LNCaP clone FGC (cell line): ENCODE data around the gene STT3B.

Experiments used
- DNase-seq: peaks from one replicate; pipeline ENCODE4 v3.0.0-alpha.2; 2011; ENCODE audit warnings: low read depth
- H3K4me3 ChIP-seq: 2 replicates; pipeline ENCODE4 v1.5.1; 2011; ENCODE audit warnings: mild to moderate bottlenecking, low read depth, low read length, control low read depth
- TF ChIP-seq, protein P1 (sequence below): IDR thresholded peaks from 2 replicates; pipeline ENCODE4 v1.5.1; 2012; ENCODE audit warnings: mild to moderate bottlenecking; ENCODE audit not compliant: control insufficient read depth, insufficient read depth; ENCODE audit errors: extremely low read depth

STT3B gene

DNA sequence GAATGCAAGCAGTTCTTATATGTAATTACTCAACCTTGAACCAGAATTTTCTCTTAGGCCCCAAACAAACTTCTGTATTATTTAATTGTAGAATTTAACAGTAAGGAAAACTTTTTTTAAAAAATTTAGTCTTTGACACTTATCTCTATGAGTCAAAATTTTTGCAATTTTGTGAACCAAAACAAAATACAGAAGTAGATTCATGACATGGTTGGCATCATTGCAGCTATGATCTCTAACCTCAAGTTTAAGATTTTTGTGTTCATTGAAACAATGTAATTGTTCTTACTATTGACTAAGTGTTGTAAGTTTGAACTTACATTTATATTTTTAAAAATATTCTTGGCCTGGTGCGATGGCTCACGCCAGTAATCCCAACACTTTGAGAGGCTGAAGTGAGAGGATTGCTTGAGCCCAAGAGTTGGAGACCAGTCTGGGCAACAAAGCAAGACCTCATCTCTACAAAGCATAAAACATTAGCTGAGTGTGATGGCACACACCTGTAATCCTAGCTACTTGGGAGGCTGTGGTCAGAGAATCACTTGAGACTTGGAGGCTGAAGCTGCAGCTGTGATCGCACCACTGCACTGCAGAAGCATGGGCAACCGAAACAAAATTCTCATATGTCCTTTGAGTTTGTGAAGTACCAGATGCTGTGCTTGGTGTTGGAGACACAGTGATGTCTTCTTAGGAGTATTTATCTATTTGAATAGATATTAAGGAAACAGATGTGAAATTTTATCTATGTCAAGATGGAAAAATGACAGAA is 39.7 kb downstream of the STT3B start:
- DNase-seq: no peak

DNA sequence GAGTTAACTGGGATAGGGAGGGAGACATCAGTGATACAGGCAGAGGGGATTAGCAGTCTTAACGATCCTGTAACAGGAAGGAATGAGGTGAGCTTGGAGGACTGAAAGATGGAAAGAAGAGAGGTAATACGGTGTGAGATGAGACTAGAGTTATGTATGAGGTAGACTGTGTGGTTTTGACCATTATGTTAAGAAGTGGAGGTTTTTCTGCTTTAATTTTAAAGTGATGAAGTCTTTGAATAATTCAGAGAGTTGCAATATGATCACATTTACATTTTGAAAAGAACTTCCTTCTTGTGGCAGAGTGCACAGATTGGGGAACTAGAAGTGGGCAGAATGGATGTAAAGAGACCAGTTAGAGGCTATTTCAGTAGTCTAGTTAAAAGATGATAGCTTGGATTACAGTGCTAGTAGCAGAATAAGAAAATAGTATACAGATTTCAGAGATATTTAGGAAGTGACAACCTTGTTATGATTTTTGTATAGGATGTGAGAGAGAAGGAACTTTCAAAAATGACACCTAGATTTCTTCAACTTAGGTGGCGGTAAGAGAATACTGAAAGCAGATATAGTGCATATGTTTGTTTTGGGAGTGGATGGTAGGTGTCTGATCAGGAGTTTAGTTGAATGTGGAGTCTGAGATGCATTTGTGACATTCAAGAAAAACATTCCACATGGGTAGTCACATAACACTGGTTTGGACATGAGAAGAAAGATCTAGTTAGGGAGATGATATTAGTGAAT is 40.5 kb downstream of the STT3B start:
- no peak overlapping the region for H3K4me3 ChIP-seq
- TF ChIP-seq, protein P1, sequence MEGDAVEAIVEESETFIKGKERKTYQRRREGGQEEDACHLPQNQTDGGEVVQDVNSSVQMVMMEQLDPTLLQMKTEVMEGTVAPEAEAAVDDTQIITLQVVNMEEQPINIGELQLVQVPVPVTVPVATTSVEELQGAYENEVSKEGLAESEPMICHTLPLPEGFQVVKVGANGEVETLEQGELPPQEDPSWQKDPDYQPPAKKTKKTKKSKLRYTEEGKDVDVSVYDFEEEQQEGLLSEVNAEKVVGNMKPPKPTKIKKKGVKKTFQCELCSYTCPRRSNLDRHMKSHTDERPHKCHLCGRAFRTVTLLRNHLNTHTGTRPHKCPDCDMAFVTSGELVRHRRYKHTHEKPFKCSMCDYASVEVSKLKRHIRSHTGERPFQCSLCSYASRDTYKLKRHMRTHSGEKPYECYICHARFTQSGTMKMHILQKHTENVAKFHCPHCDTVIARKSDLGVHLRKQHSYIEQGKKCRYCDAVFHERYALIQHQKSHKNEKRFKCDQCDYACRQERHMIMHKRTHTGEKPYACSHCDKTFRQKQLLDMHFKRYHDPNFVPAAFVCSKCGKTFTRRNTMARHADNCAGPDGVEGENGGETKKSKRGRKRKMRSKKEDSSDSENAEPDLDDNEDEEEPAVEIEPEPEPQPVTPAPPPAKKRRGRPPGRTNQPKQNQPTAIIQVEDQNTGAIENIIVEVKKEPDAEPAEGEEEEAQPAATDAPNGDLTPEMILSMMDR: no peak
- DNase-seq: no peak

More for the DNA sequence above, 39.7 kb downstream of the STT3B start:
- no peak overlapping the region for H3K4me3 ChIP-seq
- TF ChIP-seq, protein P1: no peak

DNA sequence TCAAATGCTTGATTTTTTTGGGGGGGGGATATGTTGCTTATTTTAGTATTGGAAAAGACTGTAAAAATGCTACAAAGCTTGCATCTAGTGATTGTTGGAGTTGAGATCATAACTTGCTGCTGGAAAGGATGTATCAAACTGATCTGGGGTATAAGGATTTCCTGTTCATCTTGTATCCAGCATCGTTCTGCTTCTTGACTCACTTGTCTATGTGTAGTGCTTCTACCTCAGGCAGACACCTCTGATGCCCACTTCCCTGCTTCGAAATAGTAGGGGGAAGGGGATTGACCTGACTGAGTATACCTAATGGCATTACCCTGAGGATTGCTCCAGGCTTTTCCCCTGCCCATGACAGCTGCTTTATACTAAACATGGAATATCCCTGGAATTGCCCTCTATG is 42.7 kb downstream of the STT3B start:
- H3K4me3 ChIP-seq: no peak overlapping the region
- no peak for DNase-seq
- TF ChIP-seq, protein P1: no peak

DNA sequence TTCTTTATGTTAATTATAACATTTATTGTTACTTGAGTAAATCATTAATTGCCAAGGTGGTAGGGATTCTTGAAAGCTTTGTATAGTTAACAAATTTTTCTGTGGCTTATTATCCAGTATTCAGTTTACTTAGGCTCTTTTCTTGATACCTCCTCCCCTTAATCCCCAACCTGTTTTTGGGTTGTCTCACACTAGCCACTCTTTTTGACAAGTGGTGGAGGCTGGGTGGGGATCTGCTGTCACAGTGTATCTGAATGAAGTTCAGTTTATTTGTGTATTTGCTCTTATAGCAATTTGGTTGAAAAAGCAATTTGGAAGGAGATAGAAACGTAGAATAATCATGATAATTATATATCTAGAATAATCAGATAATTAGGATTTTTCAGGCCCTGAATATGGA is 43.8 kb downstream of the STT3B start:
- TF ChIP-seq, protein P1: no peak
- no peak for DNase-seq
- H3K4me3 ChIP-seq: no peak overlapping the region

DNA sequence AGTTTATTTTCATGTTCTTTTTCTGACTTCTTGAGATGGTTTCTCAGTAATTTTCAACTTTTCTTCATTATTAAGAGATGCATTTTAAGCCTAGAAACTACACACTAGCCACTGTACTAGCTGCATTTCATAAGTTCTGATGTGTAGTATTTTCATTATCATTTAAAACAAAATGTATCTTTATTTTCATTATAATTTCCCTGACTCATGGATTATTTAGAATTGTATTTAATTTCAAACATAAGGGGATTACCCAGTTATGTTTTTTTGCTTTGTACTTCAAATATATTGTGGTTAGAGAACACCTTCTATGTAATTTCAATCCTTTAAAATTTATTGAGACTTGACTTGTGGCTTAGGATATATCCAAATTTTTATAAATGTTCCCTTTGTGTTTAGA is 44.5 kb downstream of the STT3B start:
- H3K4me3 ChIP-seq: no peak overlapping the region
- TF ChIP-seq, protein P1: no peak
- no peak for DNase-seq

DNA sequence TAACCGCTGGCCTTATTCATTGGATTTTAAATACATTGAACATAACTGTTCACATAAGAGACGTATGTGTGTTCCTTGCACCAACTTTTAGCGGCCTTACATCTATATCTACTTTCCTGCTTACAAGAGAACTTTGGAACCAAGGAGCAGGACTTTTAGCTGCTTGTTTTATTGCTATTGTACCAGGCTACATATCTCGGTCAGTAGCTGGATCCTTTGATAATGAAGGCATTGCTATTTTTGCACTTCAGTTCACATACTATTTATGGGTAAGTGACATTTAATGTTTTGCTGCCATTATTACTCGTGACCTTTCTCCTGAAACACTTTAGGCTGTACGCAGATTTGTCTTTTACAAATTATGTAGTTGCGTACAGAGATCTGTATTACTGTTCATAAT is 47.1 kb downstream of the STT3B start:
- TF ChIP-seq, protein P1: no peak
- no peak overlapping the region for H3K4me3 ChIP-seq
- DNase-seq: no peak
